ENCODE results near the gene MED12L. TPM values are rescaled to one million over a fixed set of nuclear protein-coding genes. Genes with fewer than 3 reads are reported as not detected.
A peak's percentile ranks its signal among the peaks of the same experiment; 100 is the strongest.

Gene MED12L
- total RNA-seq, 1 experiment from 2014 or later = 3.0 TPM

GRCh38 chr3:151107701-151108100 is 22.2 kb downstream of the MED12L start:
- Histone ChIP-seq H3K36me3 (ENCODE audit: low read depth) (no peaks in the 10 kb centered on the region), H3K4me2 (no peak overlapping the region), H3F3A (ENCODE audit: insufficient read depth, low read depth) (no peaks in the 10 kb centered on the region), H2AFZ (no peak overlapping the region), H3K4me3 (no peak overlapping the region), H3K4me1 (replicated peaks; ENCODE audit: insufficient read depth) (peaks cover 11% of the 10 kb centered on the region), H3K9me3 (ENCODE audit: insufficient read depth, low read depth) (no peaks in the 10 kb centered on the region), H3K79me2 (ENCODE audit: low read depth) (no peaks in the 10 kb centered on the region), H4K20me1 (ENCODE audit: insufficient read depth) (no peaks in the 10 kb centered on the region), H3K9me2 (ENCODE audit: insufficient read depth) (no peaks in the 10 kb centered on the region), H3K27ac (no peak overlapping the region), H3K27me3 (ENCODE audit: insufficient read depth, low read depth) (no peaks in the 10 kb centered on the region)
- ChIA-PET POLR2A (ENCODE audit: unreplicated experiment) (no interaction called here), CTCF (no interaction called here)
- intact Hi-C loops (cut with micrococcal nuclease; ENCODE audit: unreplicated experiment) = no loop called here
- TF ChIP-seq EZH2 (IDR thresholded peaks at IDR 0.05; ENCODE audit: low read depth) = no peak
- TF ChIP-seq CTCF (conservative IDR thresholded peaks at IDR 0.05) = no peak
- BruUV-seq (replicated peaks) = no TSS peak
- peak; percentile 26 to 68 for DNase-seq

- H3K9me2 ChIP-seq (ENCODE audit: insufficient read depth) = no peaks in the 10 kb centered on the region
- H3K9me3 ChIP-seq (ENCODE audit: insufficient read depth, low read depth) = no peaks in the 10 kb centered on the region
- H3K27me3 ChIP-seq (ENCODE audit: insufficient read depth, low read depth) = no peaks in the 10 kb centered on the region
- H3K27ac ChIP-seq = no peak overlapping the region
- CTCF ChIA-PET = interaction anchor here (0.6 kb wide), 1 partner anchor 474 kb away, joined by 7 read pairs; no protein-coding TSS in a partner anchor
- BruUV-seq (replicated peaks) = no TSS peak
- DNase-seq = no peak
- H3F3A ChIP-seq (ENCODE audit: insufficient read depth, low read depth) = no peaks in the 10 kb centered on the region
- H3K4me3 ChIP-seq = no peak overlapping the region
- no peaks in the 10 kb centered on the region for H3K79me2 ChIP-seq (ENCODE audit: low read depth)
- intact Hi-C loops (cut with micrococcal nuclease; ENCODE audit: unreplicated experiment) = no loop called here
- H3K4me1 ChIP-seq (replicated peaks; ENCODE audit: insufficient read depth) = peaks cover 11% of the 10 kb centered on the region
- no peak overlapping the region for H3K4me2 ChIP-seq
- H2AFZ ChIP-seq = no peak overlapping the region
- no peaks in the 10 kb centered on the region for H3K36me3 ChIP-seq (ENCODE audit: low read depth)
- H4K20me1 ChIP-seq (ENCODE audit: insufficient read depth) = no peaks in the 10 kb centered on the region
- TF ChIP-seq CTCF (conservative IDR thresholded peaks at IDR 0.05) (no peak), EZH2 (IDR thresholded peaks at IDR 0.05; ENCODE audit: low read depth) (no peak)
- POLR2A ChIA-PET (ENCODE audit: unreplicated experiment) = interaction anchor here (0.7 kb wide), 1 partner anchor 545 kb away, joined by 6 read pairs; no protein-coding TSS in a partner anchor
Measured at GRCh38 chr3:151109286-151109800, 23.9 kb downstream of the MED12L start.

- Histone ChIP-seq H3K4me1 (replicated peaks; ENCODE audit: insufficient read depth) (no peaks in the 10 kb centered on the region), H3K36me3 (ENCODE audit: low read depth) (no peaks in the 10 kb centered on the region), H3K9me3 (ENCODE audit: insufficient read depth, low read depth) (no peaks in the 10 kb centered on the region), H3K79me2 (ENCODE audit: low read depth) (no peaks in the 10 kb centered on the region), H3K27ac (no peak overlapping the region), H3K4me2 (no peak overlapping the region), H3F3A (ENCODE audit: insufficient read depth, low read depth) (no peaks in the 10 kb centered on the region), H3K27me3 (ENCODE audit: insufficient read depth, low read depth) (no peaks in the 10 kb centered on the region), H3K4me3 (no peak overlapping the region), H3K9me2 (ENCODE audit: insufficient read depth) (no peaks in the 10 kb centered on the region), H4K20me1 (ENCODE audit: insufficient read depth) (no peaks in the 10 kb centered on the region), H2AFZ (no peak overlapping the region)
- TF ChIP-seq EZH2 (IDR thresholded peaks at IDR 0.05; ENCODE audit: low read depth) = no peak
- TF ChIP-seq CTCF (conservative IDR thresholded peaks at IDR 0.05) = no peak
- intact Hi-C loops (cut with micrococcal nuclease; ENCODE audit: unreplicated experiment) = no loop called here
- DNase-seq = no peak
- no TSS peak for BruUV-seq (replicated peaks)
- POLR2A ChIA-PET (ENCODE audit: unreplicated experiment) = no interaction called here
- CTCF ChIA-PET = no interaction called here
Measured at GRCh38 chr3:151112731-151113130, 27.3 kb downstream of the MED12L start.
